ENCODE results near the gene SCTR. TPM values are rescaled to one million over a fixed set of nuclear protein-coding genes. Genes with fewer than 3 reads are reported as not detected.

SCTR gene
- total RNA-seq, 1 experiment from 2014 or later, result not detected

- H3K79me2 ChIP-seq (ENCODE audit: low read depth), result no peaks in the 10 kb centered on the region
- POLR2A ChIA-PET (ENCODE audit: unreplicated experiment), result no interaction called here
- DNase-seq, result no peak
- no peaks in the 10 kb centered on the region for H3F3A ChIP-seq (ENCODE audit: insufficient read depth, low read depth)
- H3K36me3 ChIP-seq (ENCODE audit: low read depth), result no peaks in the 10 kb centered on the region
- intact Hi-C loops (cut with micrococcal nuclease; ENCODE audit: unreplicated experiment), result no loop called here
- no peak overlapping the region for H2AFZ ChIP-seq
- H3K27me3 ChIP-seq (ENCODE audit: insufficient read depth, low read depth), result peaks cover 18% of the 10 kb centered on the region
- CTCF ChIA-PET, result no interaction called here
- no peak for TF ChIP-seq CTCF (conservative IDR thresholded peaks at IDR 0.05)
- TF ChIP-seq EZH2 (IDR thresholded peaks at IDR 0.05; ENCODE audit: low read depth), result no peak
- BruUV-seq (replicated peaks), result no TSS peak
- H4K20me1 ChIP-seq (ENCODE audit: insufficient read depth), result no peaks in the 10 kb centered on the region
- H3K9me2 ChIP-seq (ENCODE audit: insufficient read depth), result no peaks in the 10 kb centered on the region
- H3K27ac ChIP-seq, result no peak overlapping the region
- H3K4me2 ChIP-seq, result no peak overlapping the region
- peaks cover 4% of the 10 kb centered on the region; the same call in 1 of the 2 replicates for H3K9me3 ChIP-seq (ENCODE audit: insufficient read depth, low read depth)
- H3K4me3 ChIP-seq, result no peak overlapping the region
- H3K4me1 ChIP-seq (replicated peaks; ENCODE audit: insufficient read depth), result no peaks in the 10 kb centered on the region
Observed at GRCh38 chr2:119536707-119537106, 12.4 kb upstream of the SCTR start.

GRCh38 chr2:119536211-119536610, 11.9 kb upstream of the SCTR start:
- H3K79me2 ChIP-seq (ENCODE audit: low read depth), result no peaks in the 10 kb centered on the region
- no peak overlapping the region for H3K27ac ChIP-seq
- no peaks in the 10 kb centered on the region for H3K36me3 ChIP-seq (ENCODE audit: low read depth)
- H3K27me3 ChIP-seq (ENCODE audit: insufficient read depth, low read depth), result peaks cover 17% of the 10 kb centered on the region
- no peak for DNase-seq
- no peak overlapping the region for H2AFZ ChIP-seq
- no peaks in the 10 kb centered on the region for H3F3A ChIP-seq (ENCODE audit: insufficient read depth, low read depth)
- ChIA-PET CTCF (no interaction called here), POLR2A (ENCODE audit: unreplicated experiment) (no interaction called here)
- TF ChIP-seq CTCF (conservative IDR thresholded peaks at IDR 0.05) (no peak), EZH2 (IDR thresholded peaks at IDR 0.05; ENCODE audit: low read depth) (no peak)
- no TSS peak for BruUV-seq (replicated peaks)
- no peaks in the 10 kb centered on the region for H3K9me2 ChIP-seq (ENCODE audit: insufficient read depth)
- intact Hi-C loops (cut with micrococcal nuclease; ENCODE audit: unreplicated experiment), result no loop called here
- no peak overlapping the region for H3K4me3 ChIP-seq
- no peaks in the 10 kb centered on the region for H3K4me1 ChIP-seq (replicated peaks; ENCODE audit: insufficient read depth)
- peaks cover 4% of the 10 kb centered on the region; the same call in 1 of the 2 replicates for H3K9me3 ChIP-seq (ENCODE audit: insufficient read depth, low read depth)
- no peaks in the 10 kb centered on the region for H4K20me1 ChIP-seq (ENCODE audit: insufficient read depth)
- H3K4me2 ChIP-seq, result no peak overlapping the region

- H2AFZ ChIP-seq, result no peak overlapping the region
- BruUV-seq (replicated peaks), result no TSS peak
- intact Hi-C loops (cut with micrococcal nuclease; ENCODE audit: unreplicated experiment), result loop anchor here (5.0 kb wide), 1 partner anchor 126 kb away; no protein-coding TSS in a partner anchor
- no peak overlapping the region for H3K4me3 ChIP-seq
- H3K27ac ChIP-seq, result no peak overlapping the region
- ChIA-PET CTCF (no interaction called here), POLR2A (ENCODE audit: unreplicated experiment) (no interaction called here)
- no peak for DNase-seq
- no peaks in the 10 kb centered on the region for H3K79me2 ChIP-seq (ENCODE audit: low read depth)
- H3K9me3 ChIP-seq (ENCODE audit: insufficient read depth, low read depth), result peaks cover 4% of the 10 kb centered on the region; the same call in 1 of the 2 replicates
- H3F3A ChIP-seq (ENCODE audit: insufficient read depth, low read depth), result no peaks in the 10 kb centered on the region
- TF ChIP-seq EZH2 (IDR thresholded peaks at IDR 0.05; ENCODE audit: low read depth) (no peak), CTCF (conservative IDR thresholded peaks at IDR 0.05) (no peak)
- no peak overlapping the region for H3K4me2 ChIP-seq
- no peaks in the 10 kb centered on the region for H4K20me1 ChIP-seq (ENCODE audit: insufficient read depth)
- H3K4me1 ChIP-seq (replicated peaks; ENCODE audit: insufficient read depth), result no peaks in the 10 kb centered on the region
- peaks cover 41% of the 10 kb centered on the region for H3K27me3 ChIP-seq (ENCODE audit: insufficient read depth, low read depth)
- H3K36me3 ChIP-seq (ENCODE audit: low read depth), result no peaks in the 10 kb centered on the region
- no peaks in the 10 kb centered on the region for H3K9me2 ChIP-seq (ENCODE audit: insufficient read depth)
Observed at GRCh38 chr2:119533560-119533959, 9.3 kb upstream of the SCTR start.

All from PC-9 (cell line).